SKM-1 treated with dmso at 0.1 percent for 144 hours (cell line): ENCODE measurements around the gene NKX2-2.

Experiments
- DNase-seq: peaks from one replicate; lab custom pipeline; 2025; ENCODE audit not compliant: unreplicated experiment; lab: John Stamatoyannopoulos, UW

Gene NKX2-2

GRCh38 chr20:21513881-21514540 lies at the start of gene NKX2-2:
Gene NKX2-2, minus strand, starts transcription at chr20:21514064. Its CDS starts 395 bp downstream, at chr20:21513669.
- no peak for DNase-seq

GRCh38 chr20:21562656-21563055 lies 48.8 kb upstream of the NKX2-2 start:
- no peak for DNase-seq

- no peak for DNase-seq
Observed at GRCh38 chr20:21559305-21559704, 45.4 kb upstream of the NKX2-2 start.

GRCh38 chr20:21557241-21558020 lies 43.6 kb upstream of the NKX2-2 start:
- no peak for DNase-seq

GRCh38 chr20:21556398-21556797 lies 42.5 kb upstream of the NKX2-2 start:
- DNase-seq: no peak

GRCh38 chr20:21555470-21556120 lies 41.7 kb upstream of the NKX2-2 start:
- DNase-seq: no peak

GRCh38 chr20:21554985-21555384 lies 41.1 kb upstream of the NKX2-2 start:
- no peak for DNase-seq

- no peak for DNase-seq
Observed at GRCh38 chr20:21554376-21554890, 40.6 kb upstream of the NKX2-2 start.

GRCh38 chr20:21550587-21550986 lies 36.7 kb upstream of the NKX2-2 start:
- DNase-seq: no peak

- no peak for DNase-seq
Observed at GRCh38 chr20:21548390-21549035, 34.6 kb upstream of the NKX2-2 start.

- no peak for DNase-seq
Observed at GRCh38 chr20:21546355-21546754, 32.5 kb upstream of the NKX2-2 start.

GRCh38 chr20:21539512-21539911 lies 25.6 kb upstream of the NKX2-2 start:
- no peak for DNase-seq

GRCh38 chr20:21534886-21535285 lies 21.0 kb upstream of the NKX2-2 start:
- DNase-seq: no peak

GRCh38 chr20:21534453-21534852 lies 20.6 kb upstream of the NKX2-2 start:
- no peak for DNase-seq

GRCh38 chr20:21529863-21530262 lies 16.0 kb upstream of the NKX2-2 start:
- no peak for DNase-seq

GRCh38 chr20:21528870-21529269 lies 15.0 kb upstream of the NKX2-2 start:
- no peak for DNase-seq

GRCh38 chr20:21527908-21528307 lies 14.0 kb upstream of the NKX2-2 start:
- DNase-seq: no peak

GRCh38 chr20:21526776-21527175 lies 12.9 kb upstream of the NKX2-2 start:
- no peak for DNase-seq

- no peak for DNase-seq
Observed at GRCh38 chr20:21523895-21524294, 10.0 kb upstream of the NKX2-2 start.

GRCh38 chr20:21523281-21523868 lies 9.5 kb upstream of the NKX2-2 start:
- DNase-seq: no peak
